ENCODE data around the gene CMSS1. TPM values are rescaled to one million over a fixed set of nuclear protein-coding genes. Genes with fewer than 3 reads are reported as not detected.

The CMSS1 gene
- total and polyA plus RNA-seq, 2 of the 13 experiments (the other 11 are each of a cell fraction or from before 2014, with no cell fraction given), result 6.4 to 48.7 TPM

GRCh38 chr3:100068826-100069225 lies 251.2 kb downstream of the CMSS1 start (continued):
- no peak for TF ChIP-seq ATF7-NPFF (CRISPR knock-in tag; IDR thresholded peaks at IDR 0.05; ENCODE audit: low read depth)
- TF ChIP-seq RBFOX2 (IDR thresholded peaks at IDR 0.05; ENCODE audit: low read depth, low read length), result no peak
- no peak for TF ChIP-seq ZZZ3 (CRISPR knock-in tag; IDR thresholded peaks at IDR 0.05; ENCODE audit: borderline replicate concordance)
- TF ChIP-seq REPIN1 (CRISPR knock-in tag; IDR thresholded peaks at IDR 0.05; ENCODE audit: borderline replicate concordance, low read depth), result peak; percentile 90
- TF ChIP-seq ZNF558 (CRISPR knock-in tag; IDR thresholded peaks at IDR 0.05; ENCODE audit: borderline replicate concordance), result no peak
- no peak for TF ChIP-seq PHF20 (CRISPR knock-in tag; IDR thresholded peaks at IDR 0.05)
- TF ChIP-seq PPARG (CRISPR knock-in tag; conservative IDR thresholded peaks at IDR 0.05), result no peak
- TF ChIP-seq TSC22D2 (CRISPR knock-in tag; IDR thresholded peaks at IDR 0.05; ENCODE audit: borderline replicate concordance), result 0 out of 2 replicates have a peak, but pooled peaks have one; percentile 35
- no peak for TF ChIP-seq NCOA2 (CRISPR knock-in tag; IDR thresholded peaks at IDR 0.05)
- peak; percentile 74; the same call in 1 of the 2 replicates for TF ChIP-seq CBX5 (CRISPR knock-in tag; IDR thresholded peaks at IDR 0.05; ENCODE audit: borderline replicate concordance)
- 0 out of 2 replicates have a peak, but pooled peaks have one; percentile 50 for TF ChIP-seq TARDBP (CRISPR knock-in tag; IDR thresholded peaks at IDR 0.05)
- no peak for TF ChIP-seq ETS1 (CRISPR knock-in tag; IDR thresholded peaks at IDR 0.05)
- TF ChIP-seq GFI1 (CRISPR knock-in tag; IDR thresholded peaks at IDR 0.05; ENCODE audit: borderline replicate concordance), result no peak
- TF ChIP-seq GATAD2A (CRISPR knock-in tag; IDR thresholded peaks at IDR 0.05), result peak; percentile 84
- TF ChIP-seq ARNT (IDR thresholded peaks at IDR 0.05), result no peak
- TF ChIP-seq ZNF207 (IDR thresholded peaks at IDR 0.05; ENCODE audit: borderline replicate concordance), result no peak
- TF ChIP-seq TFDP1 (CRISPR knock-in tag; IDR thresholded peaks at IDR 0.05; ENCODE audit: borderline replicate concordance), result no peak; the same call in 1 of the 2 replicates
- no peak for TF ChIP-seq ZNF724P (CRISPR knock-in tag; IDR thresholded peaks at IDR 0.05; ENCODE audit: borderline replicate concordance)
- TF ChIP-seq ZNF383 (CRISPR knock-in tag; IDR thresholded peaks at IDR 0.05; ENCODE audit: borderline replicate concordance), result no peak
- TF ChIP-seq ZBTB46 (CRISPR knock-in tag; IDR thresholded peaks at IDR 0.05; ENCODE audit: borderline replicate concordance), result no peak
- TF ChIP-seq BATF2 (CRISPR knock-in tag; IDR thresholded peaks at IDR 0.05), result no peak
- no peak for TF ChIP-seq PAWR (CRISPR knock-in tag; IDR thresholded peaks at IDR 0.05; ENCODE audit: borderline replicate concordance)
- no peak for TF ChIP-seq MBNL3 (CRISPR knock-in tag; conservative IDR thresholded peaks at IDR 0.05)
- TF ChIP-seq HDAC6 (IDR thresholded peaks at IDR 0.05; ENCODE audit: low read depth, low read length), result no peak
- no peak for TF ChIP-seq ZFY (CRISPR knock-in tag; IDR thresholded peaks at IDR 0.05)
- TF ChIP-seq TCF7 (IDR thresholded peaks at IDR 0.05; ENCODE audit: low read depth), result no peak
- no peak for TF ChIP-seq ZNF839 (CRISPR knock-in tag; IDR thresholded peaks at IDR 0.05; ENCODE audit: borderline replicate concordance)
- no peak for TF ChIP-seq ZEB1 (IDR thresholded peaks at IDR 0.05; ENCODE audit: insufficient replicate concordance, low read depth)
- peak; percentile 73; the same call in 1 of the 2 replicates for TF ChIP-seq ZBTB38 (CRISPR knock-in tag; IDR thresholded peaks at IDR 0.05)

Data from HepG2 (cell line).